Gastroesophageal sphincter (tissue), 4 donors: ENCODE data around the gene ISLR. TPM values are rescaled to one million over a fixed set of nuclear protein-coding genes. Genes with fewer than 3 reads are reported as not detected.
"Not testable (repeated sequence)": the region's sequence is repeated elsewhere in the genome, so short reads cannot be mapped to it uniquely, and the experiment has no call there.

Source experiments
- ATAC-seq: fragments of 150-250 bp; one replicate; pipeline ENCODE4 v1.9.1; 2016; ENCODE audit warnings: mild to moderate bottlenecking, moderate library complexity
- H3K27ac ChIP-seq, 4 donors: fragments of 200-600 bp; sonication (generic) in 3 of 4; 1 replicate in 3 of 4; 2 replicates in 1 of 4; pipeline ENCODE4 v1.5.1; 2016 to 2019
- H3K27me3 ChIP-seq: fragments of 200-600 bp; sonication (generic); one replicate; pipeline ENCODE4 v1.5.1; 2019
- H3K36me3 ChIP-seq, 2 donors: fragments of 200-600 bp; sonication (generic); one replicate each; pipeline ENCODE4 v1.5.1; 2019; ENCODE audit warnings: control low read depth in 1 of 2
- H3K4me1 ChIP-seq, 3 donors: fragments of 200-600 bp; sonication (generic); 1 replicate in 2 of 3; 2 replicates in 1 of 3; pipeline ENCODE4 v1.5.1; 2016 to 2019; ENCODE audit warnings: control low read depth in 2 of 3
- H3K4me3 ChIP-seq, 2 donors: fragments of 200-600 bp; sonication (generic); one replicate each; pipeline ENCODE4 v1.5.1; 2019; ENCODE audit warnings: mild to moderate bottlenecking in 1 of 2, moderate library complexity in 1 of 2
- H3K9me3 ChIP-seq, 3 donors: fragments of 200-600 bp; sonication (generic); one replicate each; pipeline ENCODE4 v1.5.1; 2017 to 2019; ENCODE audit warnings: control low read depth in 2 of 3
- EP300 ChIP-seq: sonication (generic); formaldehyde crosslinking; IDR thresholded peaks from one replicate; pipeline ENCODE4 v1.6.1; 2017; ENCODE audit warnings: antibody characterized with exemption, mild to moderate bottlenecking
- POLR2A ChIP-seq, 2 donors: fragments of 450-650 bp; IDR thresholded peaks; one replicate each; pipeline ENCODE4 v1.6.1; 2017; ENCODE audit warnings: antibody characterized with exemption in 2 of 2, mild to moderate bottlenecking in 2 of 2, moderate library complexity in 1 of 2
- POLR2AphosphoS5 ChIP-seq: sonication (generic); formaldehyde crosslinking; IDR thresholded peaks from one replicate; pipeline ENCODE4 v1.6.1; 2017; ENCODE audit warnings: antibody characterized with exemption
- WGBS, 2 donors: methylation state at CpG; one replicate each; pipeline ENCODE4 v1.1.5; 2018; ENCODE audit warnings: low coverage in 1 of 2; 5-methylcytosine and 5-hydroxymethylcytosine counted together
- total RNA-seq, 4 donors: library from RNA; depleted of rRNA; stranded (reverse); fragments of >200 nt; gene quantifications; one replicate each; pipeline ENCODE4 v1.1.0, GENCODE V29; 2016
- TF ChIP-seq, protein P1 (sequence below), 4 experiments: fragments of 200-600 bp in 2 of 4; fragments of 450-650 bp in 2 of 4; sonication (generic) in 1 of 4; IDR thresholded peaks; one replicate each; pipeline ENCODE4 v1.5.1; 2017 to 2019; ENCODE audit warnings: antibody characterized with exemption in 4 of 4, mild to moderate bottlenecking in 2 of 4, moderate library complexity in 2 of 4

ISLR gene
- total RNA-seq, 4 donors from 2014 or later = 52.6 to 152 (median 89.5) TPM

DNA sequence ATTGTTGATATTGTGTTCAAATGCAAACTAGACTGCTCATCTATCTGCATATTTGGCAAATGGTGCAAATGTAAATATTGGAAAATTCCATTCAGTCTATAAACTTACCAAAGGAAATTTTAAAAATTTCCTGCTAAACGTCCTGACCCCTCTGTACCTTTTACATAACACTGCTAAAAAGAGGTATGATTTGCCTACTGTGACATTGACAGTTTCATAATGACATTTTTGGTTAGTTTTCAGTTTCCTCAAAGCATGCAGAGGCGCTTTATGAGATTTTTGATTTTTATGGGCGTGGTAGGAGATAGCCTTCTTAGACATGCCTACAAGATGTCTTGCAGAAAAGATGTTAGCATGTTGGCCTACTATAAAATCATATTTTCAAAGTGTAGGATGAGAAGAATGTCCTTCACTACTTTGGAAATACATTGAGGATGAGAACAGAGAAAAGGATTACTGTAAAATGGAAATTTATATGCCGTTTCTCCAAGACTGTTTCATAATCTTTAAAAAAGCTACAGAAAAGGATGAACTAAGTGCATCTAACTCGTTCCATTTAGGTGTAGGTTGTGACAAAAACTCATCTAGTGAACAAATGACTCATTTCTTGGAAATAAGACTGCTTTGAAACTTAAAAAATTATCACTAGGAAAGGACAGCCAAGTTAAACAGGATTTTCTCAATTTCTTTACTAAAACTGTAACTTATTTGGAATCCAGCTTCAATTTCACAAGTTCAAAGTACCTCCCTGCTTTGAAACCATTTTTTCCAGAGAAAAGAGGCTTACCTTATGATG is 14.5 kb upstream of the ISLR start:
- no peaks in the 10 kb centered on the region for H3K9me3 ChIP-seq
- peaks cover 0 to 41% (median 18%) of the 10 kb centered on the region in 3 donors for H3K4me1 ChIP-seq
- H3K27ac ChIP-seq = peak overlapping the region in 1 of 4 donors; percentile 30
- no peaks in the 10 kb centered on the region for H3K27me3 ChIP-seq
- ATAC-seq = peak; percentile 28
- H3K36me3 ChIP-seq = no peaks in the 10 kb centered on the region
- TF ChIP-seq, protein P1, sequence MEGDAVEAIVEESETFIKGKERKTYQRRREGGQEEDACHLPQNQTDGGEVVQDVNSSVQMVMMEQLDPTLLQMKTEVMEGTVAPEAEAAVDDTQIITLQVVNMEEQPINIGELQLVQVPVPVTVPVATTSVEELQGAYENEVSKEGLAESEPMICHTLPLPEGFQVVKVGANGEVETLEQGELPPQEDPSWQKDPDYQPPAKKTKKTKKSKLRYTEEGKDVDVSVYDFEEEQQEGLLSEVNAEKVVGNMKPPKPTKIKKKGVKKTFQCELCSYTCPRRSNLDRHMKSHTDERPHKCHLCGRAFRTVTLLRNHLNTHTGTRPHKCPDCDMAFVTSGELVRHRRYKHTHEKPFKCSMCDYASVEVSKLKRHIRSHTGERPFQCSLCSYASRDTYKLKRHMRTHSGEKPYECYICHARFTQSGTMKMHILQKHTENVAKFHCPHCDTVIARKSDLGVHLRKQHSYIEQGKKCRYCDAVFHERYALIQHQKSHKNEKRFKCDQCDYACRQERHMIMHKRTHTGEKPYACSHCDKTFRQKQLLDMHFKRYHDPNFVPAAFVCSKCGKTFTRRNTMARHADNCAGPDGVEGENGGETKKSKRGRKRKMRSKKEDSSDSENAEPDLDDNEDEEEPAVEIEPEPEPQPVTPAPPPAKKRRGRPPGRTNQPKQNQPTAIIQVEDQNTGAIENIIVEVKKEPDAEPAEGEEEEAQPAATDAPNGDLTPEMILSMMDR (IDR thresholded peaks at IDR 0.05) = no peak
- no peak for TF ChIP-seq POLR2AphosphoS5
- TF ChIP-seq POLR2A (IDR thresholded peaks at IDR 0.05) = no peak
- no peak for TF ChIP-seq EP300
- no peak overlapping the region for H3K4me3 ChIP-seq
- 62 to 65% methylated on average over 5 of the region's 5 CpGs for WGBS, 2 donors

DNA sequence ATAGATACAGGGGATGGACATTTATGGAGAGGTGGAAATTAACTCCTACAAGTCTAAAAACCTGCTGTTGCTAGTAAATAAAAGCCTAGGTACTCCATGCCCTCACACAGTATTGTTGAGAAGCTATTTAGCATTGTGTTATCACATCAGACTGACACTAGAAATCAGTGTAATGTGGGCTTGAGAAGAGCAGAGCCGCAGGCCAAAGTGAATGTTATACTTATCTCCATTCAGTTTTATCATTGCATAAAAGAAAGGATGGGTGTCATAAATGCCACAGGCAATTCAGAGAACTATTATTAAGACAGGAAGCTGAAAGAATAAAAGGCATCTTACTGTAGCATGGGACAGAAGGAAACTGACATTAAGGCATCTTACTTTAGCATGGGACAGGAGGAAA is 13.7 kb upstream of the ISLR start:
- 93 to 100% methylated on average over 1 of the region's 1 CpG for WGBS, 2 donors
- Histone ChIP-seq H3K27ac (peak overlapping the region in 1 of 4 donors; percentile 30), H3K4me1 (peaks cover 0 to 41% (median 18%) of the 10 kb centered on the region in 3 donors), H3K27me3 (no peaks in the 10 kb centered on the region), H3K36me3 (no peaks in the 10 kb centered on the region), H3K9me3 (no peaks in the 10 kb centered on the region), H3K4me3 (no peak overlapping the region)
- ATAC-seq = no peak
- TF ChIP-seq EP300 (no peak), POLR2A (IDR thresholded peaks at IDR 0.05) (no peak), POLR2AphosphoS5 (no peak)
- TF ChIP-seq, protein P1 (IDR thresholded peaks at IDR 0.05) = no peak

DNA sequence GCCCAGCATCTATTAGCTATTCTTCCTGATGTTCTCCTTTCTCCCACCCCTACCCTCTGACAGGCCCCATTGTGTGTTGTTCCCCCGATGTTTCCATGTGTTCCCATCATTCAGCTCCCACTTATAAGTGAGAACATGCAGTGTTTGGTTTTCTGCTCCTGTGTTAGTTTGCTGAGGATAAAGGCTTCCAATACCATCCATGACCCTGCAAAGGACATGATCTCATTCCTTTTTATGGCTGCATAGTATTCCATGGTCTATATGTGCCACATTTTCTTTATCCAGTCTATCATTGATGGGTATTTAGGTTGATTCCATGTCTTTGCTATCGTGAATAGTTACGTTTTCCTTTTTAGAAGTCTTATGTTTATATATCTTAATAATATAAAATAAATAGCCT is 13.1 kb upstream of the ISLR start:
- peaks cover 0 to 41% (median 18%) of the 10 kb centered on the region in 3 donors for H3K4me1 ChIP-seq
- ATAC-seq, H3K27ac ChIP-seq, H3K27me3 ChIP-seq, H3K4me3 ChIP-seq, H3K36me3 ChIP-seq, H3K9me3 ChIP-seq: not testable (repeated sequence)
- WGBS, 2 donors = 93 to 98% methylated on average over 2 to 3 of the region's 3 CpGs

DNA sequence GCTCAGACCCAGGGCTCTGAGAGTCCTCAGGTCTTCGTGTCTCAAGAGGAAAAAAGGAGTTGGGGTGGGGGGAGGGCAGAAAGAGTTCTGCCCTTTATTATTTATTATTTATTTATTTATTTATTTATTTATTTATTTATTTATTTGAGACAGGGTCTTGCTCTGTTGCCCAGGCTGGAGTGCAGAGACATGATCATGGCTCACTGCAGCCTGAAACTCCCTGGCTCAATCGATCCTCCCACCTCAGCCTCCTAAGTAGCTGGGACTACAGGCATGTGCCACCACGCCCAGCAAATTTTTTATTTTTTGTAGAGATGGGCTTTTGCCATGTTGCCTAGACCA is 11.3 kb upstream of the ISLR start:
- not testable (repeated sequence) for H3K36me3 ChIP-seq, H3K9me3 ChIP-seq, H3K27me3 ChIP-seq, ATAC-seq, H3K27ac ChIP-seq, H3K4me3 ChIP-seq
- 94 to 100% methylated on average over 3 of the region's 3 CpGs for WGBS, 2 donors
- H3K4me1 ChIP-seq = peaks cover 0 to 26% (median 11%) of the 10 kb centered on the region in 3 donors

DNA sequence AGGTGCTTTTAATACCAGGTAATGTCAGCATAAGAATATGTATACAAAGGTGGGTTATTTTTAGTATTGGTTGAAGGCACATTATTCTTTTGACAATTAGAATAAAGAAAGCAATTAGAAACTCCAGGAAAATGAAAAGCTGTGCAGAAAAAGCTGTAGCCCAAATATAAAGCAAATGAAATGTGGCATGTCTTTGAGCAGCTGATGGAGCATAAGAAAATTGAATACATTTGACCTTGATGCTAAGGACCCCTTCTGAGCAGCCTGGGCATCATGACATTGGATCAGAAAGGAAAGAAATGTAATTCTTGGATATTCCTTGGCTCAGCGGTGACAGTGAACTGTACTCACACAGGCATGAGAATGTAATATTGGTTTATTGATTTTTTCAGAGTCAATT is 8.0 kb upstream of the ISLR start:
- WGBS, 2 donors = 100% methylated on average over 1 of the region's 1 CpG
- H3K27me3 ChIP-seq = no peaks in the 10 kb centered on the region
- no peak overlapping the region for H3K4me3 ChIP-seq
- no peaks in the 10 kb centered on the region for H3K9me3 ChIP-seq
- TF ChIP-seq POLR2AphosphoS5 (no peak), EP300 (no peak), POLR2A (IDR thresholded peaks at IDR 0.05) (no peak)
- TF ChIP-seq, protein P1 (IDR thresholded peaks at IDR 0.05) = no peak
- peaks cover 0 to 26% (median 11%) of the 10 kb centered on the region in 3 donors for H3K4me1 ChIP-seq
- no peak for ATAC-seq
- no peak overlapping the region for H3K27ac ChIP-seq
- no peaks in the 10 kb centered on the region for H3K36me3 ChIP-seq

DNA sequence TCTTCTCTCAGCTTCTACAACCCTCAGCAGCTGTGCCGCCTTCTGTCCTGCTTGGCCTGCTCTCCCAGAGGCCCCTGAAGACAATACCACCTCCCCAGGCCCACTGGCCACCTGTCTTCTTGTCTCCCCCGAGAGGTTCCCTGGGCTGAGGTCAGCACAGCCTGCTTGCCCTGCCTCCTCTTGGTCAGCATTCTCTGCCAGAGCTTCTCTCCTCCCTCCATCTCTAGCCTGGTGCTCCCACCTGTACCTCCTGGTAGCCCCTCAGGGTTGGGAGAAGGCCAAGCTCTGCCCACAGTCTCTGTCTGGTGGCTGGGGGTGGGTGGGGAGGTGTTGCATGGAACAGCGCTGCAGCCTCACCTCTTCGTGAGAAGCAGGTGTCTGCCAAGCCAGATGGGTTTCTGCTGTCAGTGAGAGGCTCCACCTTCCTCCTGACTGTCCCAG is 5.6 kb upstream of the ISLR start:
- 85 to 88% methylated on average over 2 to 4 of the region's 4 CpGs for WGBS, 2 donors
- H3K4me3 ChIP-seq = no peak overlapping the region
- ATAC-seq = no peak
- H3K27me3 ChIP-seq = no peaks in the 10 kb centered on the region
- peaks cover 0 to 50% (median 21%) of the 10 kb centered on the region in 3 donors for H3K4me1 ChIP-seq
- TF ChIP-seq POLR2A (IDR thresholded peaks at IDR 0.05) (no peak), EP300 (no peak), POLR2AphosphoS5 (no peak)
- TF ChIP-seq, protein P1 (IDR thresholded peaks at IDR 0.05) = no peak
- H3K9me3 ChIP-seq = no peaks in the 10 kb centered on the region
- H3K36me3 ChIP-seq = no peaks in the 10 kb centered on the region
- no peak overlapping the region for H3K27ac ChIP-seq
